Uterus (tissue), 4 donors: ENCODE measurements around the gene NPR2. TPM values are rescaled to one million over a fixed set of nuclear protein-coding genes. Genes with fewer than 3 reads are reported as not detected.

Experiments used
- DNase-seq, 2 donors: peaks; one replicate each; pipeline ENCODE4 v3.0.0-alpha.2; 2019 to 2020
- H3K27ac ChIP-seq, 2 donors: fragments of 200-600 bp; sonication (generic); 1 replicate in 1 of 2; 2 replicates in 1 of 2; pipeline ENCODE4 v1.5.1; 2016 to 2018
- H3K27me3 ChIP-seq, 2 donors: fragments of 200-600 bp; sonication (generic); one replicate each; pipeline ENCODE4 v1.5.1; 2018 to 2019; ENCODE audit warnings: control low read depth in 1 of 2
- H3K36me3 ChIP-seq, 2 donors: fragments of 200-600 bp; sonication (generic); one replicate each; pipeline ENCODE4 v1.5.1; 2019; ENCODE audit warnings: control low read depth in 1 of 2
- H3K4me1 ChIP-seq, 2 donors: fragments of 200-600 bp; sonication (generic); one replicate each; pipeline ENCODE4 v1.5.1; 2018 to 2019; ENCODE audit warnings: control low read depth in 1 of 2
- H3K4me3 ChIP-seq, 2 donors: fragments of 200-600 bp; sonication (generic); 1 replicate in 1 of 2; 2 replicates in 1 of 2; pipeline ENCODE4 v1.5.1; 2018 to 2019; ENCODE audit warnings: mild to moderate bottlenecking in 1 of 2
- H3K9me3 ChIP-seq, 2 donors: fragments of 200-600 bp; sonication (generic); one replicate each; pipeline ENCODE4 v1.5.1; 2019; ENCODE audit warnings: control low read depth in 1 of 2
- CTCF ChIP-seq, 4 experiments: fragments of 200-600 bp in 2 of 4; fragments of 450-650 bp in 2 of 4; sonication (generic) in 2 of 4; IDR thresholded peaks; one replicate each; pipeline ENCODE4 v1.5.1; 2016 to 2019; ENCODE audit warnings: antibody characterized with exemption in 4 of 4, mild to moderate bottlenecking in 2 of 4, moderate library complexity in 1 of 4
- POLR2A ChIP-seq, 2 donors: fragments of 450-650 bp; IDR thresholded peaks; one replicate each; pipeline ENCODE4 v1.6.1; 2016; ENCODE audit warnings: antibody characterized with exemption in 2 of 2, mild to moderate bottlenecking in 1 of 2, moderate library complexity in 1 of 2
- intact Hi-C: fragments of 100-400 bp; cut with DNase I; formaldehyde crosslinking; loops from one replicate; pipeline ENCODE4 v1.15.1; 2023; ENCODE audit warnings: low total_unique reads
- total RNA-seq, 4 donors: library from RNA; depleted of rRNA in 3 of 4; stranded (reverse); fragments of >200 nt in 3 of 4; gene quantifications; one replicate each; pipeline versions ENCODE4 v1.1.0 to v1.2.4, GENCODE V29; 2014 to 2023
- donor health status: DM: yes; HTN: yes; CAD: no.

Gene NPR2
- total RNA-seq, 4 donors from 2014 or later = 3.8 to 70.4 (median 31.7) TPM

GRCh38 chr9:35844628-35845270, 53.4 kb downstream of the NPR2 start:
- peak overlapping the region in 1 of 2 donors; percentile 12 for H3K27ac ChIP-seq
- peak in 1 of 2 donors; percentile 71 for DNase-seq

GRCh38 chr9:35845824-35846771, 54.7 kb downstream of the NPR2 start:
- no peak for TF ChIP-seq POLR2A (IDR thresholded peaks at IDR 0.05)
- no peak for TF ChIP-seq CTCF (IDR thresholded peaks at IDR 0.05)
- Histone ChIP-seq H3K27ac (peak overlapping the region in 1 of 2 donors; percentile 12), H3K27me3 (no peaks in the 10 kb centered on the region), H3K4me1 (no peaks in the 10 kb centered on the region), H3K9me3 (no peaks in the 10 kb centered on the region), H3K4me3 (no peak overlapping the region), H3K36me3 (no peaks in the 10 kb centered on the region)
- DNase-seq = no peak
- intact Hi-C loops = no loop called here

More at GRCh38 chr9:35844628-35845270, 53.4 kb downstream of the NPR2 start:
- no peaks in the 10 kb centered on the region for H3K4me1 ChIP-seq
- intact Hi-C loops = no loop called here
- TF ChIP-seq POLR2A (IDR thresholded peaks at IDR 0.05) (no peak), CTCF (IDR thresholded peaks at IDR 0.05) (no peak)
- no peaks in the 10 kb centered on the region for H3K27me3 ChIP-seq
- H3K36me3 ChIP-seq = no peaks in the 10 kb centered on the region
- no peaks in the 10 kb centered on the region for H3K9me3 ChIP-seq
- H3K4me3 ChIP-seq = no peak overlapping the region

GRCh38 chr9:35847792-35848572, 56.6 kb downstream of the NPR2 start:
- no peak for DNase-seq
- Histone ChIP-seq H3K4me1 (no peaks in the 10 kb centered on the region), H3K9me3 (no peaks in the 10 kb centered on the region), H3K27me3 (no peaks in the 10 kb centered on the region), H3K36me3 (no peaks in the 10 kb centered on the region), H3K4me3 (no peak overlapping the region), H3K27ac (no peak overlapping the region)
- no peak for TF ChIP-seq POLR2A (IDR thresholded peaks at IDR 0.05)
- TF ChIP-seq CTCF (IDR thresholded peaks at IDR 0.05) = no peak
- intact Hi-C loops = no loop called here

- TF ChIP-seq CTCF (IDR thresholded peaks at IDR 0.05) = no peak
- TF ChIP-seq POLR2A (IDR thresholded peaks at IDR 0.05) = no peak
- no peaks in the 10 kb centered on the region for H3K36me3 ChIP-seq
- no peaks in the 10 kb centered on the region for H3K27me3 ChIP-seq
- H3K9me3 ChIP-seq = no peaks in the 10 kb centered on the region
- H3K27ac ChIP-seq = no peak overlapping the region
- DNase-seq = no peak
- H3K4me3 ChIP-seq = no peak overlapping the region
- intact Hi-C loops = no loop called here
- H3K4me1 ChIP-seq = no peaks in the 10 kb centered on the region
Measured at GRCh38 chr9:35852267-35852815, 61.0 kb downstream of the NPR2 start.
